Tibial nerve (tissue), 4 donors: Measurements from ENCODE around the gene PRSS22. TPM values are rescaled to one million over a fixed set of nuclear protein-coding genes. Genes with fewer than 3 reads are reported as not detected.

Experiments used
- DNase-seq, 2 donors: peaks; one replicate each; pipeline ENCODE4 v3.0.0-alpha.2; 2019; ENCODE audit warnings: low spot score in 2 of 2
- H3K27ac ChIP-seq, 4 donors: fragments of 200-600 bp; sonication (generic) in 3 of 4; one replicate each; pipeline ENCODE4 v1.5.1; 2017 to 2019; ENCODE audit warnings: mild to moderate bottlenecking in 1 of 4
- H3K27me3 ChIP-seq, 2 donors: fragments of 200-600 bp; sonication (generic) in 1 of 2; one replicate each; pipeline versions ENCODE4 v1.5.1 to v1.6.0; 2017 to 2019
- H3K36me3 ChIP-seq, 3 donors: fragments of 200-600 bp; sonication (generic); one replicate each; pipeline ENCODE4 v1.5.1; 2018 to 2019
- H3K4me1 ChIP-seq, 4 donors: fragments of 200-600 bp; sonication (generic) in 3 of 4; one replicate each; pipeline ENCODE4 v1.5.1; 2017 to 2019
- H3K4me3 ChIP-seq, 4 donors: fragments of 200-600 bp; sonication (generic) in 3 of 4; one replicate each; pipeline ENCODE4 v1.5.1; 2017 to 2019; ENCODE audit warnings: mild to moderate bottlenecking in 1 of 4, moderate library complexity in 1 of 4
- H3K9me3 ChIP-seq, 4 donors: fragments of 200-600 bp; sonication (generic) in 3 of 4; one replicate each; pipeline ENCODE4 v1.5.1; 2017 to 2019
- CTCF ChIP-seq, 5 experiments: fragments of 200-600 bp in 3 of 5; fragments of 450-650 bp in 2 of 5; sonication (generic) in 3 of 5; IDR thresholded peaks; one replicate each; pipeline ENCODE4 v1.5.1; 2016 to 2019; ENCODE audit warnings: antibody characterized with exemption in 5 of 5, mild to moderate bottlenecking in 3 of 5, moderate library complexity in 2 of 5
- EP300 ChIP-seq, 2 donors: sonication (generic); formaldehyde crosslinking; IDR thresholded peaks; one replicate each; pipeline ENCODE4 v1.6.1; 2017; ENCODE audit warnings: antibody characterized with exemption in 2 of 2, mild to moderate bottlenecking in 1 of 2
- POLR2A ChIP-seq, 2 donors: fragments of 450-650 bp; IDR thresholded peaks; one replicate each; pipeline ENCODE4 v1.6.1; 2017; ENCODE audit warnings: antibody characterized with exemption in 2 of 2, mild to moderate bottlenecking in 2 of 2, moderate library complexity in 2 of 2
- WGBS, 2 donors: methylation state at CpG; one replicate each; pipeline ENCODE4 v1.1.5; 2018; 5-methylcytosine and 5-hydroxymethylcytosine counted together
- total RNA-seq, 4 donors: library from RNA; depleted of rRNA; stranded (reverse); fragments of >200 nt; gene quantifications; one replicate each; pipeline ENCODE4 v1.1.0, GENCODE V29; 2016

The PRSS22 gene
- total RNA-seq, 4 donors from 2014 or later: not detected

GRCh38 chr16:2879854-2880508, 22.0 kb upstream of the PRSS22 start:
- Histone ChIP-seq H3K27ac (no peak overlapping the region), H3K9me3 (no peaks in the 10 kb centered on the region), H3K4me1 (peaks cover 0 to 16% (median 6%) of the 10 kb centered on the region in 4 donors), H3K4me3 (no peak overlapping the region), H3K36me3 (no peaks in the 10 kb centered on the region), H3K27me3 (no peaks in the 10 kb centered on the region)
- 90 to 93% methylated on average over 6 of the region's 6 CpGs for WGBS, 2 donors
- TF ChIP-seq EP300 (IDR thresholded peaks at IDR 0.05): no peak
- TF ChIP-seq POLR2A (IDR thresholded peaks at IDR 0.05): no peak
- TF ChIP-seq CTCF (IDR thresholded peaks at IDR 0.05): no peak
- DNase-seq: no peak

- peaks cover 0 to 13% (median 3%) of the 10 kb centered on the region in 4 donors for H3K4me1 ChIP-seq
- peak; percentile 91 to 97 (median 95) for TF ChIP-seq CTCF (IDR thresholded peaks at IDR 0.05)
- TF ChIP-seq EP300 (IDR thresholded peaks at IDR 0.05): peak in 1 of 2 donors; percentile 50
- TF ChIP-seq POLR2A (IDR thresholded peaks at IDR 0.05): no peak
- H3K27ac ChIP-seq: no peak overlapping the region
- H3K27me3 ChIP-seq: no peaks in the 10 kb centered on the region
- no peaks in the 10 kb centered on the region for H3K9me3 ChIP-seq
- peak; percentile 53 to 54 for DNase-seq
- H3K36me3 ChIP-seq: no peaks in the 10 kb centered on the region
- WGBS, 2 donors: 6 to 8% methylated on average over 25 of the region's 25 CpGs
- no peak overlapping the region for H3K4me3 ChIP-seq
Measured at GRCh38 chr16:2874912-2875362, 17.0 kb upstream of the PRSS22 start.

- no peak overlapping the region for H3K4me3 ChIP-seq
- H3K9me3 ChIP-seq: no peaks in the 10 kb centered on the region
- no peaks in the 10 kb centered on the region for H3K36me3 ChIP-seq
- no peaks in the 10 kb centered on the region for H3K27me3 ChIP-seq
- TF ChIP-seq CTCF (IDR thresholded peaks at IDR 0.05) (no peak), EP300 (IDR thresholded peaks at IDR 0.05) (no peak), POLR2A (IDR thresholded peaks at IDR 0.05) (no peak)
- DNase-seq: no peak
- H3K27ac ChIP-seq: no peak overlapping the region
- H3K4me1 ChIP-seq: peaks cover 0 to 13% (median 3%) of the 10 kb centered on the region in 4 donors
- WGBS, 2 donors: 54 to 57% methylated on average over 21 of the region's 21 CpGs
Measured at GRCh38 chr16:2874032-2874911, 16.3 kb upstream of the PRSS22 start.

GRCh38 chr16:2871926-2872325, 14.0 kb upstream of the PRSS22 start:
- Histone ChIP-seq H3K4me1 (peaks cover 0 to 29% (median 5%) of the 10 kb centered on the region in 4 donors), H3K27me3 (no peaks in the 10 kb centered on the region), H3K9me3 (no peaks in the 10 kb centered on the region), H3K36me3 (no peaks in the 10 kb centered on the region), H3K4me3 (no peak overlapping the region), H3K27ac (no peak overlapping the region)
- TF ChIP-seq EP300 (IDR thresholded peaks at IDR 0.05) (no peak), CTCF (IDR thresholded peaks at IDR 0.05) (no peak), POLR2A (IDR thresholded peaks at IDR 0.05) (no peak)
- no peak for DNase-seq
- 79 to 82% methylated on average over 6 of the region's 6 CpGs for WGBS, 2 donors
